GM10248 (cell line): ENCODE results near the gene TMEM259.
A peak's percentile ranks its signal among the peaks of the same experiment; 100 is the strongest.
"Not testable (repeated sequence)": the region's sequence is repeated elsewhere in the genome, so short reads cannot be mapped to it uniquely, and the experiment has no call there.

Experiments
- CTCF ChIA-PET: fragments of 300-600 bp; sonication (Branson Sonifier 250); formaldehyde crosslinking; extraction: SDS; loops from one replicate; lab custom pipeline; 2021; ENCODE audit warnings: antibody characterized with exemption; lab: Yijun Ruan, JAX
- POLR2A ChIA-PET: fragments of 350-650 bp; sonication (Branson Sonifier 250); formaldehyde crosslinking; extraction: SDS; loops from one replicate; lab custom pipeline; 2020; ENCODE audit warnings: antibody characterized with exemption; lab: Yijun Ruan, JAX
- DNase-seq: peaks from one replicate; pipeline ENCODE4 v3.0.0; 2012; ENCODE audit errors: extremely low spot score
- TF ChIP-seq, protein P1 (sequence below): IDR thresholded peaks from 2 replicates; pipeline ENCODE4 v1.5.1; 2012; ENCODE audit warnings: mild to moderate bottlenecking, low read depth; ENCODE audit errors: extremely low read depth, missing control alignments, control extremely low read depth

Gene TMEM259

DNA sequence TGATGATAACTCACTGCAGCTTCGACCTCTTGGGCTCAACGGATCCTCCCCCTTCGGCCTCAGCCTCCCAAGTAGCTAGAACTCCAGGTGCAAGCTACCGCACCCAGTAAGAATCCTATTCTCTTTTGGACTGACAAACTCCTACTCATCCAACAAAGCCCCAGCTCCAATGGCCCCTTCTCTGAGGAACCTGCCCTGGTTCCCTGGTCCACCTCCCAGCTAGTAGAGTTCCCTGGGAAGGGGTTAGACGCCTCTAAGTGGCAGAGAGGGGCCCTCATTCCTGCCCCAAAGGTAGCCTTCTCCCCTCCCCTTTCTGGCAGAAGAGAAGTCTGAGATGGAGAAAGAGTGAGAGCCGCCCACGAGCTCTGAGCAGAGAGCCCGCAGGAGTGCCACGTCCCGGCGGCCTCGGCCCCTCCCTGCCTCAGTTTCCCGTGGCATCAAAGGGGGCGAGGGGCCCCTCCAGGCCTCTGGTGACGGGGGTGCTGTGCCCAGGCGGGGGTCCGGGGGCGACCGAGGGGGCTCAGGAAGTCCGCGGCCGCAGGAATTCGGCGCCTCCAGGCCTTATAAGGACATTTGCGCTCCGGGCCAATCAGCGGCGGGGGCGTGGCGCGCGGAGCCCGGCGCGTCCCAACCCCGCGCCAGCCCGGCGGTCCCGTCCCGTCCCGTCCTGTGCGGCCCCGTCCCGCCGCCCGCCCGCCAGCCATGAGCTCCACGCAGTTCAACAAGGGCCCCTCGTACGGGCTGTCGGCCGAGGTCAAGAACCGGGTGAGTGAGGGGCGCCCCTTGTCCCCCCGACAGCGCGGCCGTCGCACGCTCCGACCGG is 5.2 kb upstream of the TMEM259 start, which contains the start of gene CNN2:
TSS of gene CNN2 (plus strand) at position 649 of the 823 bp plus-strand sequence. CDS start at position 703, 54 bp downstream.
- ChIA-PET POLR2A (interaction anchor here (0.6 to 1.1 kb wide), 6 partner anchors 22 to 399 kb away, joined by 3 to 4 read pairs (median 3); partner anchors contain the start of gene CIRBP), CTCF (interaction anchor here (0.7 to 5.8 kb wide), 7 partner anchors 12 to 257 kb away, joined by 3 to 32 read pairs (median 4); partner anchors contain the start of genes ABCA7 and WDR18)
- TF ChIP-seq, protein P1, sequence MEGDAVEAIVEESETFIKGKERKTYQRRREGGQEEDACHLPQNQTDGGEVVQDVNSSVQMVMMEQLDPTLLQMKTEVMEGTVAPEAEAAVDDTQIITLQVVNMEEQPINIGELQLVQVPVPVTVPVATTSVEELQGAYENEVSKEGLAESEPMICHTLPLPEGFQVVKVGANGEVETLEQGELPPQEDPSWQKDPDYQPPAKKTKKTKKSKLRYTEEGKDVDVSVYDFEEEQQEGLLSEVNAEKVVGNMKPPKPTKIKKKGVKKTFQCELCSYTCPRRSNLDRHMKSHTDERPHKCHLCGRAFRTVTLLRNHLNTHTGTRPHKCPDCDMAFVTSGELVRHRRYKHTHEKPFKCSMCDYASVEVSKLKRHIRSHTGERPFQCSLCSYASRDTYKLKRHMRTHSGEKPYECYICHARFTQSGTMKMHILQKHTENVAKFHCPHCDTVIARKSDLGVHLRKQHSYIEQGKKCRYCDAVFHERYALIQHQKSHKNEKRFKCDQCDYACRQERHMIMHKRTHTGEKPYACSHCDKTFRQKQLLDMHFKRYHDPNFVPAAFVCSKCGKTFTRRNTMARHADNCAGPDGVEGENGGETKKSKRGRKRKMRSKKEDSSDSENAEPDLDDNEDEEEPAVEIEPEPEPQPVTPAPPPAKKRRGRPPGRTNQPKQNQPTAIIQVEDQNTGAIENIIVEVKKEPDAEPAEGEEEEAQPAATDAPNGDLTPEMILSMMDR: no peak
- peak; percentile 88 for DNase-seq

DNA sequence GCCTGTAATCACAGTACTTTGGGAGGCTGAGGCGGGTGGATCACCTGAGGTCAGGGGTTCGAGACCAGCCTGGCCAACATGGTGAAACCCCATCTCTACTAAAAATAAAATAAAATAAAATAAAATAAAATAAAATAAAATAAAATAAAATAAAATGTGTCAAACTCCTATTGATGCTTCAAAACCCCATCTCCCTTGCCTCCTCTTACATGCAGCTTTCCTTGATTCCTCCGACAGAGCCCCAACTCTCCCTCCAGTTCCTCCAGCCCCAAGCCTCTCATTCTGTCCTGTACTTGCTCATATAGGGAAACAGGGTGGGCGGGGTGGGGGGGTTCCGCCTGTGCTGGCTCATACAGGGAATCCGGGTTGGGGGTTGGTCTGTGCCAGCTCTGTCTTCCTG is 4.2 kb upstream of the TMEM259 start:
- ChIA-PET CTCF (interaction anchor here (0.8 to 5.8 kb wide), 3 partner anchors 10 to 162 kb away, joined by 3 to 32 read pairs (median 3); partner anchors contain the start of gene ABCA7), POLR2A (interaction anchor here (0.9 kb wide), 1 partner anchor 109 kb away, joined by 3 read pairs; no protein-coding TSS in a partner anchor)
- not testable (repeated sequence) for DNase-seq

DNA sequence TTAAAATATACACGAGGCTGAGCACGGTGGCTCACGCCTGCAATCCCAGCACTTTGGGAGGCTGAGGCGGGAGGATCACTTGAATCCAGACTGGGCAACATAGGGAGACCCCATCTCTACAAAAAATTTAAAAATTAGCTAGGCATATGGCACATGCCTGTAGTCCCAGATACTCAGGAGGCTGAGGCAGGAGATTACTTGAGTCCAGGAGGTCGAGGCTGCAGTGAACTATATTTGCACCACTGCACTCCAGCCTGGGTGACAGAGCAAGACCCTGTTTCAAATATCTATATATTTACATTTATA is 2.9 kb upstream of the TMEM259 start:
- DNase-seq, POLR2A ChIA-PET: not testable (repeated sequence)
- CTCF ChIA-PET: interaction anchor here (1.1 kb wide), 1 partner anchor 16 kb away, joined by 3 read pairs; the partner anchor contains the start of gene ABCA7

GRCh38 chr19:1019980-1020867 is 699 bp downstream of the TMEM259 start:
- ChIA-PET CTCF (interaction anchor here (0.9 to 2.4 kb wide), 3 partner anchors 14 to 223 kb away, joined by 4 to 7 read pairs (median 5); no protein-coding TSS in a partner anchor), POLR2A (interaction anchor here (0.6 to 2.3 kb wide), 4 partner anchors 10 to 127 kb away, joined by 3 to 8 read pairs (median 4); partner anchors contain the start of gene ABCA7)

GRCh38 chr19:1019616-1019961 is 1.3 kb downstream of the TMEM259 start:
- ChIA-PET POLR2A (interaction anchor here (0.6 to 1.0 kb wide), 3 partner anchors 9 to 126 kb away, joined by 3 to 4 read pairs (median 4); no protein-coding TSS in a partner anchor), CTCF (interaction anchor here (0.9 to 2.4 kb wide), 3 partner anchors 14 to 224 kb away, joined by 4 to 7 read pairs (median 5); no protein-coding TSS in a partner anchor)
- TF ChIP-seq, protein P1: no peak
- no peak for DNase-seq

More at GRCh38 chr19:1019980-1020867, 699 bp downstream of the TMEM259 start:
- no peak for DNase-seq
- TF ChIP-seq, protein P1: no peak

GRCh38 chr19:1018932-1019615 is 1.8 kb downstream of the TMEM259 start:
- CTCF ChIA-PET: interaction anchor here (0.9 to 2.4 kb wide), 3 partner anchors 13 to 225 kb away, joined by 4 to 7 read pairs (median 5); no protein-coding TSS in a partner anchor
- POLR2A ChIA-PET: interaction anchor here (0.6 to 1.0 kb wide), 3 partner anchors 9 to 125 kb away, joined by 3 to 4 read pairs (median 4); no protein-coding TSS in a partner anchor

More at GRCh38 chr19:1018932-1019615, 1.8 kb downstream of the TMEM259 start:
- DNase-seq: no peak
- TF ChIP-seq, protein P1: no peak
